A549 treated with AZD9567 at 1 μM for 4 hours (cell line): ENCODE measurements around the gene SETBP1. TPM values are rescaled to one million over a fixed set of nuclear protein-coding genes. Genes with fewer than 3 reads are reported as not detected.

Experiments
- total RNA-seq: library from RNA; stranded (reverse); fragments of 200-300 nt; extraction: Qiagen RNA extraction; gene quantifications from 5 replicates; pipeline ENCODE4 v1.2.3, GENCODE V29; 2022; ENCODE audit not compliant: insufficient read depth

Gene SETBP1
- total RNA-seq = 0.25 to 0.47 TPM (median 0.35 TPM) in 5 replicates

GRCh38 chr18:44680273-44681075 is at the start of gene SETBP1:
SETBP1 (plus strand) TSS chr18:44680888; CDS start chr18:44701347, 20,459 bp downstream.

